GM19035 (cell line): ENCODE data around the gene ANKRD11.
"Not testable (repeated sequence)": the region's sequence is repeated elsewhere in the genome, so short reads cannot be mapped to it uniquely, and the experiment has no call there.

Experiments
- ATAC-seq: cut with Tn5 transposase; IDR thresholded peaks from one replicate; pipeline ENCODE4 v1.9.1; 2021; ENCODE audit not compliant: unreplicated experiment

Gene ANKRD11

GRCh38 chr16:89482150-89482816, 8.1 kb downstream of the ANKRD11 start:
- ATAC-seq: no peak

GRCh38 chr16:89481356-89481955, 8.9 kb downstream of the ANKRD11 start:
- no peak for ATAC-seq

GRCh38 chr16:89478576-89479221, 11.7 kb downstream of the ANKRD11 start:
- ATAC-seq: no peak

GRCh38 chr16:89476811-89477261, 13.5 kb downstream of the ANKRD11 start:
- ATAC-seq: no peak

GRCh38 chr16:89476379-89476778, 14.0 kb downstream of the ANKRD11 start:
- ATAC-seq: no peak

- ATAC-seq: no peak
Observed at GRCh38 chr16:89475144-89475543, 15.2 kb downstream of the ANKRD11 start.

- no peak for ATAC-seq
Observed at GRCh38 chr16:89473791-89474414, 16.5 kb downstream of the ANKRD11 start.

- no peak for ATAC-seq
Observed at GRCh38 chr16:89473136-89473712, 17.1 kb downstream of the ANKRD11 start.

GRCh38 chr16:89472711-89473075, 17.7 kb downstream of the ANKRD11 start:
- ATAC-seq: no peak

GRCh38 chr16:89467382-89467781, 23.0 kb downstream of the ANKRD11 start:
- no peak for ATAC-seq

- no peak for ATAC-seq
Observed at GRCh38 chr16:89466920-89467319, 23.4 kb downstream of the ANKRD11 start.

- not testable (repeated sequence) for ATAC-seq
Observed at GRCh38 chr16:89463312-89463711, 27.0 kb downstream of the ANKRD11 start.

GRCh38 chr16:89462639-89463038, 27.7 kb downstream of the ANKRD11 start:
- not testable (repeated sequence) for ATAC-seq

- not testable (repeated sequence) for ATAC-seq
Observed at GRCh38 chr16:89461890-89462289, 28.5 kb downstream of the ANKRD11 start.

- ATAC-seq: no peak
Observed at GRCh38 chr16:89460556-89460955, 29.8 kb downstream of the ANKRD11 start.

GRCh38 chr16:89458967-89459366, 31.4 kb downstream of the ANKRD11 start:
- ATAC-seq: no peak

- ATAC-seq: no peak
Observed at GRCh38 chr16:89458551-89458950, 31.8 kb downstream of the ANKRD11 start.

- no peak for ATAC-seq
Observed at GRCh38 chr16:89456419-89456959, 33.9 kb downstream of the ANKRD11 start.

GRCh38 chr16:89455692-89456091, 34.7 kb downstream of the ANKRD11 start:
- ATAC-seq: no peak

GRCh38 chr16:89455178-89455577, 35.2 kb downstream of the ANKRD11 start:
- ATAC-seq: no peak
